Fibroblast of the aortic adventitia (primary cell): ENCODE data around the gene OR8A1. TPM values are rescaled to one million over a fixed set of nuclear protein-coding genes. Genes with fewer than 3 reads are reported as not detected.

Experiments
- DNase-seq: peaks from one replicate; pipeline ENCODE4 v3.0.0-alpha.2; 2010; ENCODE audit warnings: low read depth
- H3K4me3 ChIP-seq: 2 replicates; pipeline ENCODE4 v1.5.1; 2011; ENCODE audit warnings: low read depth, mild to moderate bottlenecking, control low read depth, low read length, moderate library complexity
- small RNA-seq: library from RNA; depleted of rRNA; stranded (forward); fragments of <200 nt; gene quantifications from one replicate; pipeline ENCODE3, GENCODE V24; 2012
- total RNA-seq: library from RNA; depleted of rRNA; stranded (reverse); fragments of >200 nt; gene quantifications from 2 replicates; pipeline ENCODE4 v1.2.3, GENCODE V29; 2012; ENCODE audit warnings: low replicate concordance
- TF ChIP-seq, protein P1 (sequence below): IDR thresholded peaks from 2 replicates; pipeline ENCODE4 v1.5.1; 2011; ENCODE audit warnings: mild to moderate bottlenecking, low read length, control low read depth, inconsistent platforms; ENCODE audit not compliant: insufficient read depth

OR8A1 gene
- total RNA-seq, 1 donor: not detected

DNA sequence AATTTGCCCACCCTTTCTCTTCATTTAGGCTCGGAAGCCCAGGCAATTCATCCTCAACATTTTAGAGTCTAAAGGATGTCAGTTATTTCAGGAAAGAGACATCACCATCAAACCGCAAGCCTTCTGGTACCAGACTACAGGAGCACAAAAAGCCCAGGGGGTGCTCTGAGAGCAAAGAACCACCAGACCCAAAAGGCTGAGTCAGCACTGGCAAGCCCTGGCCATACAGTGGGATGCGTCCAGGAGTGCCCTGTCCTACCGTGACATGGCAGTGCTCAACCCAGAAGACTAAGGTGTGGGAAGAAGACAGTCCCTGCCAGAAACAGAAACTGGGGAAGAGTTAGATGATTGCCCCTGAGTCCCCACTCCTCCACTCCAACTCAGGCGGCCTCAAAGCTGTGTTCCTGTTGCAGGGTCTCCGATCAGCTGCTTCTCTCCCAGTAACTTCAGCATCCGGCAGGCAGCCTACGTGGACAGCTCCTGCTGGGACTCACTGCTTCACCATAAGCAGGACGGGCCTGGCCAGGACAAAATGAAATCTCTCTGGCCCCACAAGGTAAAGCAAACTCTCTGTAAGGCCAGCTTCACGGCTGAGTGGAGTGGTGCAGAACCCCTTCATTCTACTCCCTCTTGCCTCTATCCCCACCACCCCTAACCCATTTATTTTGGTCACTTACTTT lies 42.9 kb downstream of the OR8A1 start:
- H3K4me3 ChIP-seq: no peak overlapping the region
- DNase-seq: no peak
- TF ChIP-seq, protein P1, sequence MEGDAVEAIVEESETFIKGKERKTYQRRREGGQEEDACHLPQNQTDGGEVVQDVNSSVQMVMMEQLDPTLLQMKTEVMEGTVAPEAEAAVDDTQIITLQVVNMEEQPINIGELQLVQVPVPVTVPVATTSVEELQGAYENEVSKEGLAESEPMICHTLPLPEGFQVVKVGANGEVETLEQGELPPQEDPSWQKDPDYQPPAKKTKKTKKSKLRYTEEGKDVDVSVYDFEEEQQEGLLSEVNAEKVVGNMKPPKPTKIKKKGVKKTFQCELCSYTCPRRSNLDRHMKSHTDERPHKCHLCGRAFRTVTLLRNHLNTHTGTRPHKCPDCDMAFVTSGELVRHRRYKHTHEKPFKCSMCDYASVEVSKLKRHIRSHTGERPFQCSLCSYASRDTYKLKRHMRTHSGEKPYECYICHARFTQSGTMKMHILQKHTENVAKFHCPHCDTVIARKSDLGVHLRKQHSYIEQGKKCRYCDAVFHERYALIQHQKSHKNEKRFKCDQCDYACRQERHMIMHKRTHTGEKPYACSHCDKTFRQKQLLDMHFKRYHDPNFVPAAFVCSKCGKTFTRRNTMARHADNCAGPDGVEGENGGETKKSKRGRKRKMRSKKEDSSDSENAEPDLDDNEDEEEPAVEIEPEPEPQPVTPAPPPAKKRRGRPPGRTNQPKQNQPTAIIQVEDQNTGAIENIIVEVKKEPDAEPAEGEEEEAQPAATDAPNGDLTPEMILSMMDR: no peak

DNA sequence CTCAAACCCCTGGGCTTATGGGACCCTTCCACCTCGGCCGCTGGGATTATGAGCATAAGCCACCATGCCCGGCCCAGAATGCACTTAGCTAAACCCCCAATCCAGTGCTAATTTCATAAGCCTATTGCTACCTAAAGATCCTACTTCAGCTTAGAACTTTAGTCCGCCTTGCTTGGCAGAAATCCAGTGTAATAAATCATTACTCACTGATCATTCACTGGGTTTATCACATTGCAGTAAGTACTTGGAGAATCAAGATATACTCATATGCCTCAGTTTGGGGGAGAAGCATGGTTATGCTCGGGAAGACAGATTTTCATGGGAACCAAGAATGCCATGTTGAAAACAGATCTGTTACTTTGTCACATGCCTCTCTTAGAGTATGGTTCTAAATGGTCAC lies 49.1 kb downstream of the OR8A1 start:
- no peak for DNase-seq
- TF ChIP-seq, protein P1: no peak
- no peak overlapping the region for H3K4me3 ChIP-seq

Small RNA genes lying within 50 kb of the gene (small RNA-seq; reads per million reads assigned to genes)
- not detected for gene OR8A3P

Other genes with a start within 250 kb of the OR8A1 start
- not detected in 2 replicates for gene OR8D2, start 249.8 kb upstream of the OR8A1 start, total RNA-seq
- not detected in 2 replicates for gene OR8B2, start 185.5 kb upstream of the OR8A1 start, total RNA-seq
- not detected in 2 replicates for gene OR8B3, start 171.0 kb upstream of the OR8A1 start, total RNA-seq
- not detected in 2 replicates for gene OR8B4, start 145.1 kb upstream of the OR8A1 start, total RNA-seq
- not detected in 2 replicates for gene OR8B8, start 124.3 kb upstream of the OR8A1 start, total RNA-seq
- not detected in 2 replicates for gene OR8B12, start 26.3 kb upstream of the OR8A1 start, total RNA-seq
- gene PANX3, start 41.4 kb downstream of the OR8A1 start, total RNA-seq: not detected in 2 replicates
- gene TBRG1, start 52.9 kb downstream of the OR8A1 start, total RNA-seq: 31.2 and 46.2 TPM in 2 replicates
- 14.6 and 15.1 TPM in 2 replicates for gene SIAE, start 103.7 kb downstream of the OR8A1 start, total RNA-seq
- gene SPA17, start 103.9 kb downstream of the OR8A1 start, total RNA-seq: 3.9 and 9.1 TPM in 2 replicates
- 0.27 and 0.33 TPM in 2 replicates for gene NRGN, start 169.9 kb downstream of the OR8A1 start, total RNA-seq
- not detected in 2 replicates for gene VSIG2, start 182.3 kb downstream of the OR8A1 start, total RNA-seq
- gene ESAM, start 192.3 kb downstream of the OR8A1 start, total RNA-seq: 0.36 and 1.5 TPM in 2 replicates
- gene MSANTD2, start 230.4 kb downstream of the OR8A1 start, total RNA-seq: 10.8 and 15.0 TPM in 2 replicates